Measurements from ENCODE around the gene RBPJL. TPM values are rescaled to one million over a fixed set of nuclear protein-coding genes. Genes with fewer than 3 reads are reported as not detected.
"Not testable (repeated sequence)": the region's sequence is repeated elsewhere in the genome, so short reads cannot be mapped to it uniquely, and the experiment has no call there.

The RBPJL gene
- total RNA-seq, 1 donor from 2014 or later = not detected

GRCh38 chr20:45342855-45343531 lies 36.4 kb downstream of the RBPJL start:
- DNase-seq (ENCODE audit: low spot score) = peak; percentile 73

GRCh38 chr20:45343532-45344167 lies 37.0 kb downstream of the RBPJL start:
- DNase-seq (ENCODE audit: low spot score) = no peak

GRCh38 chr20:45344168-45344860 lies 37.7 kb downstream of the RBPJL start:
- DNase-seq (ENCODE audit: low spot score) = peak; percentile 80

- DNase-seq (ENCODE audit: low spot score) = peak; percentile 82
These were observed 38.7 kb downstream of the RBPJL start for GRCh38 chr20:45345104-45345936.

GRCh38 chr20:45346291-45346718 lies 39.7 kb downstream of the RBPJL start:
- DNase-seq (ENCODE audit: low spot score) = no peak

GRCh38 chr20:45346851-45347250 lies 40.2 kb downstream of the RBPJL start:
- no peak for DNase-seq (ENCODE audit: low spot score)

GRCh38 chr20:45347297-45347935 lies 40.8 kb downstream of the RBPJL start:
- no peak for DNase-seq (ENCODE audit: low spot score)

GRCh38 chr20:45347936-45348778 lies 41.5 kb downstream of the RBPJL start, which contains the start of gene SDC4:
SDC4 (minus strand) TSS chr20:45348424; CDS start chr20:45348384, 40 bp downstream.
- peak; percentile 72 for DNase-seq (ENCODE audit: low spot score)

- no peak for DNase-seq (ENCODE audit: low spot score)
These were observed 43.6 kb downstream of the RBPJL start for GRCh38 chr20:45350217-45350616.

GRCh38 chr20:45350795-45351194 lies 44.2 kb downstream of the RBPJL start:
- DNase-seq (ENCODE audit: low spot score) = not testable (repeated sequence)

- no peak for DNase-seq (ENCODE audit: low spot score)
These were observed 46.1 kb downstream of the RBPJL start for GRCh38 chr20:45352729-45353128.

GRCh38 chr20:45353746-45354145 lies 47.1 kb downstream of the RBPJL start:
- no peak for DNase-seq (ENCODE audit: low spot score)

- no peak for DNase-seq (ENCODE audit: low spot score)
These were observed 48.0 kb downstream of the RBPJL start for GRCh38 chr20:45354423-45355208.

- no peak for DNase-seq (ENCODE audit: low spot score)
These were observed 48.8 kb downstream of the RBPJL start for GRCh38 chr20:45355209-45356084.

- DNase-seq (ENCODE audit: low spot score) = peak; percentile 88
These were observed 51.8 kb downstream of the RBPJL start for GRCh38 chr20:45358282-45359068.

- DNase-seq (ENCODE audit: low spot score) = no peak
These were observed 52.4 kb downstream of the RBPJL start for GRCh38 chr20:45359069-45359405.

- DNase-seq (ENCODE audit: low spot score) = no peak
These were observed 52.9 kb downstream of the RBPJL start for GRCh38 chr20:45359406-45360148.

Measured in ureter (tissue), 1 donor.